ENCODE results near the gene LHX4.

- TF ChIP-seq CTCF (IDR thresholded peaks at IDR 0.05; ENCODE audit: low read depth, low read length, missing input control) (no peak), JUND (IDR thresholded peaks at IDR 0.05) (peak in 1 of 2 donors; percentile 44), FOXA1 (IDR thresholded peaks at IDR 0.05) (no peak), RAD21 (IDR thresholded peaks at IDR 0.05) (no peak), ZBTB33 (IDR thresholded peaks at IDR 0.05) (no peak), SP1 (IDR thresholded peaks at IDR 0.05) (peak; percentile 71), ATF3 (IDR thresholded peaks at IDR 0.05) (no peak), GABPA (IDR thresholded peaks at IDR 0.05 in 1 of 2, conservative IDR thresholded peaks at IDR 0.05 in 1 of 2) (no peak), MAX (IDR thresholded peaks at IDR 0.05) (no peak), REST (IDR thresholded peaks at IDR 0.05) (no peak), EGR1 (IDR thresholded peaks at IDR 0.05; ENCODE audit: low read depth in 2 of 2) (no peak), YY1 (IDR thresholded peaks at IDR 0.05) (no peak), TAF1 (conservative IDR thresholded peaks at IDR 0.05) (no peak)
These were observed 40.6 kb downstream of the LHX4 start for GRCh38 chr1:180270530-180271271.

Measured in liver (tissue), 3 donors.